OCI-LY3 (cell line): Measurements from ENCODE around the gene AKIP1.

ENCODE experiments used
- EZH2phosphoT487 ChIP-seq: fragments of 200-600 bp; shearing (Covaris generic); IDR thresholded peaks from 2 replicates; pipeline ENCODE4 v1.6.1; 2018; ENCODE audit warnings: antibody characterized with exemption, mixed run types, low read depth
- TF ChIP-seq, protein P1 (sequence below): fragments of 200-600, 300-600 bp; sonication (generic); IDR thresholded peaks from 2 replicates; pipeline ENCODE4 v1.5.1; 2014; ENCODE audit warnings: antibody characterized with exemption, low read length, low read depth

GRCh38 chr11:8933931-8934330, 22.9 kb downstream of the AKIP1 start:
- TF ChIP-seq, protein P1, sequence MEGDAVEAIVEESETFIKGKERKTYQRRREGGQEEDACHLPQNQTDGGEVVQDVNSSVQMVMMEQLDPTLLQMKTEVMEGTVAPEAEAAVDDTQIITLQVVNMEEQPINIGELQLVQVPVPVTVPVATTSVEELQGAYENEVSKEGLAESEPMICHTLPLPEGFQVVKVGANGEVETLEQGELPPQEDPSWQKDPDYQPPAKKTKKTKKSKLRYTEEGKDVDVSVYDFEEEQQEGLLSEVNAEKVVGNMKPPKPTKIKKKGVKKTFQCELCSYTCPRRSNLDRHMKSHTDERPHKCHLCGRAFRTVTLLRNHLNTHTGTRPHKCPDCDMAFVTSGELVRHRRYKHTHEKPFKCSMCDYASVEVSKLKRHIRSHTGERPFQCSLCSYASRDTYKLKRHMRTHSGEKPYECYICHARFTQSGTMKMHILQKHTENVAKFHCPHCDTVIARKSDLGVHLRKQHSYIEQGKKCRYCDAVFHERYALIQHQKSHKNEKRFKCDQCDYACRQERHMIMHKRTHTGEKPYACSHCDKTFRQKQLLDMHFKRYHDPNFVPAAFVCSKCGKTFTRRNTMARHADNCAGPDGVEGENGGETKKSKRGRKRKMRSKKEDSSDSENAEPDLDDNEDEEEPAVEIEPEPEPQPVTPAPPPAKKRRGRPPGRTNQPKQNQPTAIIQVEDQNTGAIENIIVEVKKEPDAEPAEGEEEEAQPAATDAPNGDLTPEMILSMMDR = no peak
- TF ChIP-seq EZH2phosphoT487 = no peak
